ENCODE data around the gene ELMOD3.

ELMOD3 gene

DNA sequence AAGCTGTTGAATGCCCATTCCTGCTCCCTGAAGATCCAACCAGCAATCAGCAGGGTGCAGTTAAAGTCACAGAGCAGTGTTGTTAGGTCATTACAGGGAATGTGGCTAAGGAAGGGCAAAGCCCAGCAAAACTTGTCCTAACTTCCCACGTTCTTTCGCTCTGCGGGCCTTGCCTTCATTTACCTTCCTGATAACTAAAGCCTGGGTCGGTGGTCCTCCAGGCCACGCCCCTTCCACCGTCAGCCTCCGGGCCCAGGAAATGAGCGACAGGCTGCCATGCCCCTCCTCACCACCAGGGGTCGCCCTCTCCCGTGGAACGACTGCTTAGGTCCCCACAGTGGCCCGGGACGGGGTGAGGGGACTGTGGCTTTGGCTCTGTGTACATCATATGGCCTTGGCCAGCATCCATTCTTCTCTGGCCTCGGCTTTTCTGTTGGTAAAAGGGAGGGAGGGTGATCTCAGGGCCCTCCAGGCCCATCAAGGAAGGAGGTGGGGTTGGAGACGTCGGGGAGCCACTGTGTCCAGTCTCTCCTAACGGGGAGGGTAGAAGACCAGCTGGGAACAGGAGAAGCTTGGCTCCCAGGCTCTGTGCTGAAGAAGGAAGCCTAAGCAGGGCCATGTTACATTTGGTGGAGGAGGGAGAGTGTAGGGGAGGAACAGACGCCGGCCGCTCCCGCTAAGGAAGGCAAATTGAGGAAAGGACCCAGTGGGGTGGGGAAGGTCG is 66.1 kb downstream of the ELMOD3 start:
- DNase-seq (ENCODE audit: low spot score): peak; percentile 91
- TF ChIP-seq, protein P1, sequence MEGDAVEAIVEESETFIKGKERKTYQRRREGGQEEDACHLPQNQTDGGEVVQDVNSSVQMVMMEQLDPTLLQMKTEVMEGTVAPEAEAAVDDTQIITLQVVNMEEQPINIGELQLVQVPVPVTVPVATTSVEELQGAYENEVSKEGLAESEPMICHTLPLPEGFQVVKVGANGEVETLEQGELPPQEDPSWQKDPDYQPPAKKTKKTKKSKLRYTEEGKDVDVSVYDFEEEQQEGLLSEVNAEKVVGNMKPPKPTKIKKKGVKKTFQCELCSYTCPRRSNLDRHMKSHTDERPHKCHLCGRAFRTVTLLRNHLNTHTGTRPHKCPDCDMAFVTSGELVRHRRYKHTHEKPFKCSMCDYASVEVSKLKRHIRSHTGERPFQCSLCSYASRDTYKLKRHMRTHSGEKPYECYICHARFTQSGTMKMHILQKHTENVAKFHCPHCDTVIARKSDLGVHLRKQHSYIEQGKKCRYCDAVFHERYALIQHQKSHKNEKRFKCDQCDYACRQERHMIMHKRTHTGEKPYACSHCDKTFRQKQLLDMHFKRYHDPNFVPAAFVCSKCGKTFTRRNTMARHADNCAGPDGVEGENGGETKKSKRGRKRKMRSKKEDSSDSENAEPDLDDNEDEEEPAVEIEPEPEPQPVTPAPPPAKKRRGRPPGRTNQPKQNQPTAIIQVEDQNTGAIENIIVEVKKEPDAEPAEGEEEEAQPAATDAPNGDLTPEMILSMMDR (IDR thresholded peaks at IDR 0.05; ENCODE audit: extremely low read depth, insufficient read depth, missing control alignments): peak; percentile 98
- in situ Hi-C loops (cut with MboI; ENCODE audit: low pct_unique_long_range_greater_than_20kb, low sequenced_read_pairs, unreplicated experiment): loop anchor here (5.0 kb wide), 1 partner anchor 132 kb away; no protein-coding TSS in a partner anchor

DNA sequence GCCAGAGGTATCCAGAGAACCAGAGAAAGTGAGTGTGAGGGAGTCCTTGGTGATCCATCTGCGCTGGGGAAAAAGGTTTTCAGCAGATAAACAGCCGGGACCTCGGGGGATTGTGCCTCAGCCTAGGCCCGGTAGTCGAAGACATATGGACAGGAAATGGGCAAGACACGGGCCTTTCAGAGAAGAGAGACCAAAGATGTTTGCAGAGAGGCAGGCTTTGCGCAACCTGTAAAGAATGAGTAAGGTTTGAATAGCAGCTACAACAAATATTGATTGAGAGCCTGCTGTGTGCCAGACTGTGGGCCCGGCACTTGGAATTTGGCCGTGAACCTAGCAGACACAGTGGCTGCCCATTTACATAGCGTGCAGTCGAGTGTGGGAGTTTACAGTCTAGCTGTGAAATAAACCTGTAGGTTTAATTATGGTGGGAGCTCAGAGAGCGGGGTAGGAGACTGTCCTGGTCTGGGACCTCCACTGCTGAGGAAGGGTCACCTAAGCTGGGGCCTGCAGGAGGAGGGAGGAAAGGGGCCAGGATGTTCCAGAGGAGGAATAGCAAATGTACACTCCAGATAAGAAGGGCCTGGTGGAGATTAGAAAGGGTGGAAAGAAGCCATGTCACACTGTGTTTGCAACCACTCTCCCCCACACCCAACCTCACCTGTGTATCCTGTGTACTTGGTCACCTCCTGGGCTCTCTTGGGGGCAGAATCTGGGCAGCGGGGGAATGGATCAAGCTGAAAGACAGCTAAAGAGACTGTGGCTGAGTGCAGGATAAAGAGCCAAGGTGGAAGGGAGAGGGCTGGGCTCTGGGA is 66.9 kb downstream of the ELMOD3 start:
- TF ChIP-seq, protein P1 (IDR thresholded peaks at IDR 0.05; ENCODE audit: extremely low read depth, insufficient read depth, missing control alignments): no peak
- in situ Hi-C loops (cut with MboI; ENCODE audit: low pct_unique_long_range_greater_than_20kb, low sequenced_read_pairs, unreplicated experiment): loop anchor here (5.0 kb wide), 1 partner anchor 131 kb away; no protein-coding TSS in a partner anchor

DNA sequence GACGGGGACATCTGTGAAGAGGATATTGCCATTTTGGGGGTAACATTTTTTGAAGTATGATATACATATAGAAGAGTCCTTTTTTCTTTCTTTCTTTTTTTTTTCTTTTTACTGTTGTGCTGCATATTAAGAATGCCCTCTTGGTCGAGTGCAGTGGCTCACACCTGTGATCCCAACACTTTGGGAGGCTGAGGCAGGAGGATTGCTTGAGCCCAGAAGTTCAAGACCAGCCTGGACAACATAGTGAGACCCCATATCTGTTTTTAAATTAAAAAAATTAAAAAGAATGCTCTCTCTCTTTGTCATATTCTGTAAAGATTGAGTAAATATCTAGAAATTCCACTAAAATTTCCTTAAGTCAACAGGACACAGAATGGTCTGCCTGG is 67.5 kb downstream of the ELMOD3 start:
- DNase-seq (ENCODE audit: low spot score): no peak
- TF ChIP-seq, protein P1 (IDR thresholded peaks at IDR 0.05; ENCODE audit: extremely low read depth, insufficient read depth, missing control alignments): no peak
- in situ Hi-C loops (cut with MboI; ENCODE audit: low pct_unique_long_range_greater_than_20kb, low sequenced_read_pairs, unreplicated experiment): loop anchor here (5.0 kb wide), 1 partner anchor 130 kb away; no protein-coding TSS in a partner anchor

More for the DNA sequence above, 66.9 kb downstream of the ELMOD3 start:
- no peak for DNase-seq (ENCODE audit: low spot score)

DNA sequence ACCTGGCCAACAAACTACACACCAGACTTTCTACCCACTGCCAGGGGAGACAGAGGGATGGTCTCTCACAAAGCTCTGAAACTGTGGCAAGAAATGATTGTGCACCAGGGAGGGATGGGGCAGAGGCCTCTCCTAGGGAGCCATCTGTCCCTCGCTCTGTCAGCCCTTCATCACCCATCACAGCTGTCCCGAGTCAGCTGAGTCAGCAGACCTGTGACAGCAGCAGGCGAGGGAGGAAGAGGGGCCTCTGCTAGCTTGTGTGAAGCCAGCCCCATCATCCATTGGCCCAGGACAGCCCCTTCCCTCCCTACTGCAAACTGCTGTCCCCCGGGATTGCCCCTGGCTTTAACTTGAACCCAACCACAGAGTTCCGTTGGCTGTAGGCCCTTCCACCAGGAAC is 69.0 kb downstream of the ELMOD3 start:
- in situ Hi-C loops (cut with MboI; ENCODE audit: low pct_unique_long_range_greater_than_20kb, low sequenced_read_pairs, unreplicated experiment): loop anchor here (5.0 kb wide), 1 partner anchor 129 kb away; no protein-coding TSS in a partner anchor
- no peak for DNase-seq (ENCODE audit: low spot score)
- TF ChIP-seq, protein P1 (IDR thresholded peaks at IDR 0.05; ENCODE audit: extremely low read depth, insufficient read depth, missing control alignments): no peak

DNA sequence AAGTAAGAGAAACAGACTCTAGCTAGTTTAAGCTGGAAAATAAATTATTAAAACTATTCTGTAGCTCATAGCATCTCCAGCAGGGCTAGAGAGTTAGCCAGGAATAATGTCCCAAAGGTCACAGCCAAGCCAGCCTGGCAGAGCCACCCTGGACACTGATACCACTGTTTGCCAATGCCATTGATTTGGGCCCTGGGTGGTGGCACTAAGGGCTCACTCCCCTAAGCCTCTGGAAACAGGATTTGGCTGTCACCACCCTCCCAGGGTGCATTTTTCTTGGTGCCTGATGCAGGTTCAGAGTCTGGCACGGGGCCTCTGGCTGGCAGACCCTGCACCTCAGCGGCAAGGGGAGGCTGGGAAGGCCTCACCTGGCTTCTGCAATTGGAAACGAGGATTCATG is 71.0 kb downstream of the ELMOD3 start:
- DNase-seq (ENCODE audit: low spot score): no peak
- TF ChIP-seq, protein P1 (IDR thresholded peaks at IDR 0.05; ENCODE audit: extremely low read depth, insufficient read depth, missing control alignments): no peak
- in situ Hi-C loops (cut with MboI; ENCODE audit: low pct_unique_long_range_greater_than_20kb, low sequenced_read_pairs, unreplicated experiment): no loop called here

DNA sequence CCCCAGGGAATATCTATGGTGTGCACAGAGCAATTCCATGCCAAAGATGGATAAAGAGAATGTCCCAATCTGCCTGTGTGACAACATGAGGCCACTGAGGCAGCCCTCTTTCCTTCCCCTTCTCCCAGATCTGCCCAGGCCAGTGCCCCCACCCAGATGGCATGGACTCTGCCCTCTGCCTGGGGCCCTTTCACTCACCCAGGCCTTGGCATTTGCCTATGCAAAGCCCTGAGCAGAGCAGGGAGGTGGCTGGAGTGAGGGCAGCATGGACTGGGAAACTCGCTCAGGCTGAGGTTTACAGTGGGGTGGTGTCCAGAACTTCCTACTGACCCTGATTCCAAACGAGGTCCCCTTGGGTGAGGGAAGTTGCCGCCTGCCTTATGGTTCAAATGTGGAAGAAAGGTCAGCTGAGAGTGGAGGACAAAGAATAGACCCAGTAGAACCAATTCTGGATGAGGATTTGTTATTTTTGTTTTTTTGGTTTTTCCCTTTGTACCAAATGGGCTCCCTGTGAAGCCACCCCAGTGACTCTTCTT is 72.8 kb downstream of the ELMOD3 start:
- in situ Hi-C loops (cut with MboI; ENCODE audit: low pct_unique_long_range_greater_than_20kb, low sequenced_read_pairs, unreplicated experiment): no loop called here
- DNase-seq (ENCODE audit: low spot score): no peak

More for the DNA sequence above, 72.8 kb downstream of the ELMOD3 start:
- TF ChIP-seq, protein P1 (IDR thresholded peaks at IDR 0.05; ENCODE audit: extremely low read depth, insufficient read depth, missing control alignments): no peak

Measured in GM13977 (cell line).